LHCN-M2 (cell line): ENCODE measurements around the gene JMJD1C. TPM values are rescaled to one million over a fixed set of nuclear protein-coding genes. Genes with fewer than 3 reads are reported as not detected.

Source experiments
- DNase-seq: peaks from one replicate; pipeline ENCODE4 v3.0.0-alpha.2; 2012; ENCODE audit warnings: low read depth
- total RNA-seq: library from RNA; depleted of rRNA; stranded (reverse); fragments of >200 nt; gene quantifications from 2 replicates; pipeline ENCODE4 v1.2.3, GENCODE V29; 2014

The JMJD1C gene
- total RNA-seq, 1 experiment from 2014 or later, result 149 TPM

DNA sequence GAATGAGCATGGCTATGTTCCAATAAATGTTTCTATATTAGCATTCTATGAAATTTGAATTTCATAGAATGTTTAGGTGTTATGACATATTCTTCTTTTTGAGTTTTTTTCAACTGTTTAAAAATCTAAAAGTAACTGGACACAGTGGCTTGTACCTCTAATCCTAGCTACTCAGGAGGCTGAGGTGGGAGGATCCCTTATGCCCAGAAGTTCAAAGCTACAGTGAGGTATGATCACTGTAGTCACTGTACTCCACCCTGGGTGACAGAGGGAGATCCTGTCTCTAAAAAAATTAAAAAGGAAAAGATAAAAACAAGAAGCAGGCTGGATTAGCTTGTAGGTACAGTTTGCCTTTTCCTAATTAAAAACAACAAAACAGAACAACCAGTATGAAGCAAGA, 237.5 kb downstream of the JMJD1C start:
- DNase-seq, result no peak

DNA sequence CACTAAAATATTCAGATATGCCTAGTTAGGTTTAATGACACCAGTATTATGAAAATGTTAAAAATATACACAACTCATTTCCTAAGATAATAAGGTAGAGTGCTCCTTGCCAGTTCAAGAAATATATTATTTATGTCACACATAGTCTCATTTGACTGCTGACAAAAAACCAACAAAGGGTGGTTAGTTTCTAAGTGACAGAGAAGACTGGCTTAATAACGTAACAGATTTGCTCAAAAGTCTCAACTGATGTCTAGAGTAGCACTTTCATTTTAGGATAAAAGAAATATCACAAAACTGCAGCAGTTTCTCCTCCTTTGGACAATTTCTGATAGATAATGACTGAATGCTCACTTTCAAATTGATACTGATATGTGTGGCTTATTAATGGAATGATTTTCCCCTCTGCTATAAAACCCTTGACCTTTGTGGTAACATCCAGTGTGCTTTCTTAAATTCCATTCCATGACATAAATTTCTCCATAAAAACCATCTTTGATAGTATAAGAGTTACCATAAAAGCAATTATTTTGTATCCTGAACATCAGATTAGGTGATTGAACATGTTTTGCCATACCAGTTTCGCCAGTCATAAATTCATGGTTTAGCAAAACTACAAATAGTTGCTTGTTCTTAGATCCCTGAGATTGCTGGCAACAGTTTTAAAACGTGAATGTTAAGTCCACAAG, 238.4 kb downstream of the JMJD1C start:
- DNase-seq, result no peak

- DNase-seq, result no peak
These were observed 241.5 kb downstream of the JMJD1C start for GRCh38 chr10:63224241-63224640.

- DNase-seq, result no peak
These were observed 243.8 kb downstream of the JMJD1C start for GRCh38 chr10:63221950-63222349.

DNA sequence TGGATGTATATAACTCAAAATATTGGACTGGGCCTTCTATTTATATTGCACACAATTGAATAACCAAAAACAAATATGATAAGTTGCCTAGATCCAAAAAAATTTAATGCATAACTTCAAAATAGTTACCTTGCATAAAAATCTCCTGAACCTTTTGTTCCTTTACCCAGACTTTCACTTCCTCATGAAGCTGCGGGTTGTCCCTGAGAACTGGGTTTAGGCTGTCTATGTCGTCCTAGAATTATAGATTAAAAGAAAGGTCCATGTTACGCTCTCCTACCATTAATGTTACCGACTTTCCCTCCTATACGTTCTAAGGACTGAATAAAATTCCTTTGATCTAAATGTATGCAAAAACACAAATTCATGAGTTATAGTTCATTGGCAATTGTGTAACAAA, 246.0 kb downstream of the JMJD1C start:
- DNase-seq, result no peak

GRCh38 chr10:63217120-63217605, 248.6 kb downstream of the JMJD1C start:
- DNase-seq, result peak; percentile 62

DNA sequence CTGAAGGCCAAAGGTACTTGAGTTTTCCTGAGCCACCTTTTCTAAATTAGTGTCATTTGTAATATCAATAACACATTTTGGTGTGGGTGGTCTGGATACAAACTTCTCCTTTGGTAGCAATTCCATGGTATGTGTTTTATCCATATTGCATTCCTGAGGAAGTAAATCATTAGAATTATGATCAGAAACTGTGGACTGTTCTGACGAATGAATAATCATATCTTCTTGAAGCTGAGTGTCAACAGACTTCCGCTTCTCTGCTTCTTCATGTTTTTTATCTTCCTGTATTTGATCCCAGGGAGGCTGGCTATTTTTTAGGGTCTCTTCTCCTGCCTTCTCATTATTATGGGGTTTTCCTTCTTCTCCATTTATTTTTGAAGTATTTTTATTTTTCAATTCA, 251.2 kb downstream of the JMJD1C start:
- no peak for DNase-seq

DNA sequence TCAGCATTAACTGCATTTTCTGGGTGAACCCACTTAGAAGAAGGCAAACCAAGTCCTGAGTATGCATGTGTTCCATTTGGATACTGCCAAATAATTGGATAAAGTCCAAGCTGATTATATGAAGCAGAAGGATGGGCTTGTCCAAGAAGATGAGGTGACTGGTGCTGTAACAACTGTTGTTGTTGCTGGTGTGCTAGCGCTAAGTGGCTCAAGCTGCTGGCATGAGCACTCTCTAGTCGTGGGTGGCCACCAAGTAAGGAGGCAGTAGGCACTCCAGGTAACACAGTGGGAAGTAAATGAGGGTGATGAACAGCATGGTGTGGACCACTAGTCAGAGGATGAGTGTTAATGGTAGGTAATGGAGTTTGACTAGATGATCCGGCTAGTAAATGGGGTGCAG, 252.3 kb downstream of the JMJD1C start:
- DNase-seq, result no peak

DNA sequence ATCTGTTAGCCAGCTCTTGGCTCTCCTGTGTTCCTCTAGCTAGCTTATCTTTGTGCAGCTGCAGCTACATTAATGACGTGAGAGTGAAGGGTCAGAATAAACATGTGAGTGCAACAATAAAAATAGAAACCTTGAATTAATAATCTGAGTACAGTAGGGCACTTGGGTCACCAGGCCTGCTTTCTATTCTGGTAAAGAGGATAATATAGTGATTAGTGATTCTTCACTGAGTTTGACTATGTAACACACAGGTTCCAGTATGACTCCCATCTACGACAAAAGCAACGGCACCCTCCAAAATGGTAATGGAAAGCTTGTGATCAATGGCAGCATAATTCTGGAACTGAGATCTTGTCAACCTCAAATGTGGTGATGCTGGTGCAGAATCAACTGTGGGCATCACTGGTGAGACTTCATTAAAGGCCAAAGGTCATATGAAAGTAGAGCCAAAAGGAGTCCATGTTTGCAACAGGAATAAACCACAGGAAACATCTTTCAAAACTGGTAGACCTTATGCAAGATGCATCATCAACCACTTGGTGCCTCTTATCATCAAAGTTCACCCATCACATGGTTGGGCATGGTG, 255.1 kb downstream of the JMJD1C start:
- DNase-seq, result peak; percentile 54

DNA sequence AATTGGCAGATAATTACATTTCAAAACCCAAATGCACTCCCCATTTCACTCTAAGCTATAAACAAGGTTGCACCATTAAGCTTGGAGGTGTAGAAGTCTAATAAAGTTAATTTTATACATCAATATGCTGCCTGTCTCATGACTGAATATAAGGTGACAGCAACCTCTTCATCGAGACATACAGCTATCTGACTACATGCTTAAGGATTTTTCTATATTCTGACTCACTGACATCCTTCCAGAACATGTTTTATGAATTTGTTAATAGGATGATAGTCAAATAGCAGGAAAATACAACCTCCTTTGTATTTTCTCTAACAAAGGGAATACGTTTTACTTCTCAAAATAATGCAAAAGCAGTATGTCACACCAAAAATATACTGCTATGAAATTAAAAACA, 256.1 kb downstream of the JMJD1C start:
- no peak for DNase-seq

DNA sequence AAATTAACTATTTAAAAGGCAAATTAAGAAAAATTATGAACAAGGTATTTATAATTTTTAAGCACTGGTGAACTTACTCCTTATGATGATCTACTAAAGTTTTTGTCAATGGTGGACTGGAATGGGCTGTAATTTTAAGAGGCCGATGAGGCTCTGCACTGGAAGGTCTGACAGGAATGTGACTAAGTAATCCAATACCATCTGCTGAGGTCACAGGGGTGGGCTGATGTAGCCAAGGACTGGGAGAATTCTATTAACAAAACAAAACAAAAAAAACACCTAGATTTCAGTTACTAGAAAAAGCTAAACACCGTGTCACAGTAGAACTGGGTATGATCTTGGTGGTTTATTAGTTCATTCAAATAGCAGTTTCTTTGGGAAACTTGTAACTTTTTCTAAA, 256.8 kb downstream of the JMJD1C start:
- DNase-seq, result peak; percentile 67

DNA sequence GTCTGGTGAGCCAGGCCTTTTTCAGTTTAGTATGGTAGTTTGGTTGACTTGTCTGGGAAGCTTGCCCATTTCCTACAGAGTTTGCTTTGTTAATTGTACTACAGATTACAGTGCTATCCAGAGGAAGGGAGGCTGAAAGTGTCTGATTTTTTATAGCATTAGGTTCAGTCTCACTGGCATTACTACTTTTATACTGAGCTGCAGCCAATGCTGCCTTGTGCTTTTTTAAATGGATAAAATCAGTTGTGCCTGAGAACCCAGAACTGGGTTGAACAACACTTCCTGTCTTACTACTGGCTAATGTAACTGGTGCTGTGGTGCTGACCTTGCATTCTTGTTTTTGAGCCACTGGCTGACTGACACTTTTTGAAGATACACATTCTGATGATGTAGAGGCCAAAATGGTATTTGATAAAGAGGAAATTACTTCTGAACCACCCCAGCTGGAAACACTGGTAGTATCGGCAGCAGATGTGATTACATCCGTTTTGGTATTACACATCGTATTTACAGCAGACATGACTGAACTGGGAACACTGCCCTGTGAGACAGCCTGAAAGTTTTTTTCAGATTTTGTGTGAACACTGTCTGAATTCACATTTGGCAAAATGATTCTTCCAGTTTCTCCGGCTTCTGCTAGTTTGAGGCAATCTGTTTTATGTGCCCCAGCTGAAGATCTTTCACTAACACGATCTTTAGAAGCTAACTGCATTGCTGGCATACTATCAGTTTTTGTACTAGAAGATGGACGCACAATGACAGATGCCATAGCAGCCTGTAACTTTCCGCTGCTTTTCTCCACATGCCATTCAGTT, 258.6 kb downstream of the JMJD1C start:
- DNase-seq, result peak; percentile 65

DNA sequence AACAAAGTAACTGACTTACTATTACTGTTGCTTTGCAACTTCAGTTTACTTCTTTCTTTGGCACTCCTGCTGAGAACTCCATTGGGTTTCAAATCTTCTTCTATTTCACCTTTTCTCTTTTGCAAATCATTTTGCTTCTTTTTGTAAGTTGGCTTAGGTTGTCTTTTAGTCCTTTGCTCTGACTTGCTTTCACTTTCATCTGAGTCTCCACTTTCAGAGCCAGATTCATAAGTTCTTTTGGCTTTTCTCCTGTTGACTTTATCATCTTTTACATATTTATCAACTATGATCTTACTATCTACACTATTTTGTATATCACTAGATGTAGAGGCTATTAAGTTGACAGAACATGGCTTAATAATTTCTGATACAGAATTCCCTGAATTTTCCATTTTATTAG, 259.2 kb downstream of the JMJD1C start:
- DNase-seq, result no peak

- DNase-seq, result no peak
These were observed 260.4 kb downstream of the JMJD1C start for GRCh38 chr10:63205421-63205820.

GRCh38 chr10:63204667-63205391, 260.9 kb downstream of the JMJD1C start:
- peak; percentile 3 for DNase-seq

DNA sequence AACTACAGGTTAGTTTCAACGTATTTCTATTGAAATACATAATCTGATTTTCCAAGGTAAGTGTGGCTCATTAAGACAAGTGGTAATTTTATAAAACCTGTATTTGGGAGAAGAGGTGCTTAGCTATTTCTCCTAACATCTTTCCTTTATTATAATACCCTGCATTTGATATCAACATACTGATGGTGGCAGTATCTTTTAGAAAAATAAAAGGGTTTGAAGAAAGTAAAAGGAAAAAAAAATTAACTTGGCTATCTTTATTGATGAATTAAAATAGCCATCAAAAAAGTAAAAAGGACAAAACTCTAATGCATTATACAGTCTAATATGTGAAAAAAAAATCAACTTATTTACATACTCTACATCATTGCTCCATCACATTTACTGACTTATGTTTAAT, 264.7 kb downstream of the JMJD1C start:
- DNase-seq, result no peak

DNA sequence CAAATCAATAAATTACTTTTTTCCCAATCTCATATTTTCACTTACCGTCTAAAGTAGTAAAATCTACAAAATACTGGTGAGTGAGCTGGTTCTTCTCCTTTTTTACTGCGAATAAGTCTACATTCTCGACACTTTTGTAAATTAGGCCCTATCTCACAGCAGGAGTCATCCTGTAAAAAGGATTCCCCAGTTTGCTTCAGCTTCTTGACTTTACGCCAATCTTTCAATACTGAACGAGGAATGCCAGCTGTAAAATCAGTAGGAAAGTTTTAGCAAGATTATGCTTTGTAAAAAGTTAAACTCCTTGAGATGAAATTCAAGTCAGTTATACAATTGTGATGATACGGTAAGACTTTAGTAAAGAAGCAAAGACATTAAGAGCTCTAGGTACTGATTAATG, 265.3 kb downstream of the JMJD1C start:
- DNase-seq, result no peak

DNA sequence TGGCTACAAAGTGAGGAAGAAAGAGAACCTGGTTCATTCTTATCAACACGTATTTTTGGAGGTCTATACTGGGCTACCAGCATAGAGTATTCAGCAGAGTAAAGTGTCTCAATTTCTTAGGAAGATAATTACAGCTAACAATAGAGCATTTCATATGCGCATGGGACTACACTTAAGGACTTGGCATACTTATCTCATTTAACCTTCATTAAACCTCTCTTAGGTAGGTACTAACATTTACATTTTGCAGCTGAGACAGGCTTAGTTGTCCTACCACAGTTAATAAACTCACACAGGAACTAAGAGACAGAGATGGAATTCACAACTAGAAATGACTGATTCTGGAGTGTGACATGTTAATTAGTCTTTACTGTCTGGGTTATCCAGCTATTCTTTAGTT, 266.1 kb downstream of the JMJD1C start:
- DNase-seq, result no peak

GRCh38 chr10:63197344-63198092, 268.3 kb downstream of the JMJD1C start:
- DNase-seq, result peak; percentile 24

GRCh38 chr10:63192826-63193225, 273.0 kb downstream of the JMJD1C start:
- DNase-seq, result no peak

DNA sequence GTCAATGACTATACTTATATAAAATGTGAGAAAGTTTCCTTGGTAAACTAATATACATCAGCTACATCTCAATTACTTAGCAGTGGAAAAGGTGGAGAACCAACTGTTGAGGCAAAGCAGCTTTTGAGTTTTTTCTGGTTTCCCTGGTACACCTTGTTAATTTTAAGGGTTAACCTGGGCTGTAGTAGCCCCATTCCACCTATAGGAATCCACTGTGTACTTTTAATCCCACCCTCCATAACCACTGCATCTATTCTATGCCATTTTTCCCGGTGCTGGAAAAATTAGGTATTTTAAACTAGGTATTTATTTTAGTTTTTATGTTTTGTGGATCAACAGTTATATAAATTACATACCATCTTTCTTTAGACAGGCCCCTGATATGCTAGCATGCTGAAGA, 290.2 kb downstream of the JMJD1C start:
- no peak for DNase-seq
